Uterus (tissue), 2 donors: Measurements from ENCODE around the gene ELAC2.

Experiments used
- POLR2A ChIP-seq, 2 donors: fragments of 450-650 bp; IDR thresholded peaks; one replicate each; pipeline ENCODE4 v1.6.1; 2016; ENCODE audit warnings: antibody characterized with exemption in 2 of 2, mild to moderate bottlenecking in 1 of 2, moderate library complexity in 1 of 2
- TF ChIP-seq, protein P1 (sequence below), 4 experiments: fragments of 200-600 bp in 2 of 4; fragments of 450-650 bp in 2 of 4; sonication (generic) in 2 of 4; IDR thresholded peaks; one replicate each; pipeline ENCODE4 v1.5.1; 2016 to 2019; ENCODE audit warnings: antibody characterized with exemption in 4 of 4, mild to moderate bottlenecking in 2 of 4, moderate library complexity in 1 of 4

DNA sequence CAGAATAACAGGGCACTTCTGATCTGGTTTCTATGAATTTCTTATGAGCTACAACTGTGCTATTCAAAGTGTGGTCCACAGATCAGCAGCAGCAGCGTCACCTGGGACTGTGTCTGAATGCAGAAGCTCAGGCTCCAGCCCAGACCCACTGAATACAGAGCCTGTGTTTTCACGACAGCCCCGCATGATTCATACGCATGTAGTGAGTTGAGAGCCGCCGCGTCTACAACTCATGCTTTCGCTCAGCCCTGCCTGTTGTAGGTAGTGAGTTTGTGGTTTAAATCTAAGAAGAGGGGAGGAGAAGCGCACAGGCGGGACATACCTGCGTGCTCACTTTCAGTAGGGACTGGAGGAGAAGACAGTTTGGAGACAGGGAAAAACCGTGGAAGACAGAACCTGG is 28.5 kb upstream of the ELAC2 start:
- TF ChIP-seq, protein P1, sequence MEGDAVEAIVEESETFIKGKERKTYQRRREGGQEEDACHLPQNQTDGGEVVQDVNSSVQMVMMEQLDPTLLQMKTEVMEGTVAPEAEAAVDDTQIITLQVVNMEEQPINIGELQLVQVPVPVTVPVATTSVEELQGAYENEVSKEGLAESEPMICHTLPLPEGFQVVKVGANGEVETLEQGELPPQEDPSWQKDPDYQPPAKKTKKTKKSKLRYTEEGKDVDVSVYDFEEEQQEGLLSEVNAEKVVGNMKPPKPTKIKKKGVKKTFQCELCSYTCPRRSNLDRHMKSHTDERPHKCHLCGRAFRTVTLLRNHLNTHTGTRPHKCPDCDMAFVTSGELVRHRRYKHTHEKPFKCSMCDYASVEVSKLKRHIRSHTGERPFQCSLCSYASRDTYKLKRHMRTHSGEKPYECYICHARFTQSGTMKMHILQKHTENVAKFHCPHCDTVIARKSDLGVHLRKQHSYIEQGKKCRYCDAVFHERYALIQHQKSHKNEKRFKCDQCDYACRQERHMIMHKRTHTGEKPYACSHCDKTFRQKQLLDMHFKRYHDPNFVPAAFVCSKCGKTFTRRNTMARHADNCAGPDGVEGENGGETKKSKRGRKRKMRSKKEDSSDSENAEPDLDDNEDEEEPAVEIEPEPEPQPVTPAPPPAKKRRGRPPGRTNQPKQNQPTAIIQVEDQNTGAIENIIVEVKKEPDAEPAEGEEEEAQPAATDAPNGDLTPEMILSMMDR (IDR thresholded peaks at IDR 0.05) = no peak
- TF ChIP-seq POLR2A (IDR thresholded peaks at IDR 0.05) = no peak
